SK-N-MC (cell line): ENCODE measurements around the gene RBP2.
"Not testable (repeated sequence)": the region's sequence is repeated elsewhere in the genome, so short reads cannot be mapped to it uniquely, and the experiment has no call there.

ENCODE experiments used
- DNase-seq: peaks from one replicate; pipeline ENCODE4 v3.0.0-alpha.2; 2011; ENCODE audit warnings: low read depth, low spot score
- H3K27ac ChIP-seq: fragments of 200-600 bp; sonication (generic); 2 replicates; pipeline ENCODE4 v1.5.1; 2016; ENCODE audit warnings: mixed run types
- H3K36me3 ChIP-seq: fragments of 200-600 bp; sonication (generic); 2 replicates; pipeline ENCODE4 v1.6.1; 2017; ENCODE audit warnings: antibody characterized with exemption, low read length, mixed read lengths; ENCODE audit not compliant: insufficient read depth
- H3K4me3 ChIP-seq: fragments of 200-600 bp; sonication (generic); 2 replicates; pipeline ENCODE4 v1.5.1; 2016
- H3K9ac ChIP-seq: fragments of 200-600 bp; sonication (generic); 2 replicates; pipeline ENCODE4 v1.8.0; 2017; ENCODE audit warnings: mixed run types, mixed read lengths; ENCODE audit not compliant: insufficient read length
- H3K9me3 ChIP-seq: fragments of 200-600 bp; sonication (generic); 2 replicates; pipeline ENCODE4 v1.6.1; 2017; ENCODE audit warnings: low read depth, mild to moderate bottlenecking, antibody characterized with exemption, low read length, moderate library complexity, mixed read lengths
- EZH2 ChIP-seq: fragments of 200-600 bp; sonication (generic); IDR thresholded peaks from one replicate; pipeline ENCODE4 v1.6.1; 2017; ENCODE audit warnings: antibody characterized with exemption
- FOXP2 ChIP-seq: optimal IDR thresholded peaks from 2 replicates; pipeline ENCODE3; 2011; ENCODE audit warnings: mild to moderate bottlenecking, moderate library complexity; ENCODE audit not compliant: insufficient read depth; ENCODE audit errors: extremely low read length, control extremely low read depth
- POLR2AphosphoS5 ChIP-seq: IDR thresholded peaks from 2 replicates; pipeline ENCODE4 v1.6.1; 2012; ENCODE audit warnings: mild to moderate bottlenecking, low read depth, low read length, borderline replicate concordance

RBP2 gene

GRCh38 chr3:139425745-139426400, 50.4 kb downstream of the RBP2 start:
- Histone ChIP-seq H3K36me3 (no peaks in the 10 kb centered on the region), H3K27ac (no peak overlapping the region)

GRCh38 chr3:139423232-139423631, 53.1 kb downstream of the RBP2 start:
- H3K27ac ChIP-seq = no peak overlapping the region
- H3K4me3 ChIP-seq = no peak overlapping the region
- TF ChIP-seq POLR2AphosphoS5 (no peak), EZH2 (no peak), FOXP2 (no peak)
- DNase-seq = no peak
- H3K9ac ChIP-seq = no peak overlapping the region
- no peaks in the 10 kb centered on the region for H3K9me3 ChIP-seq
- H3K36me3 ChIP-seq = no peaks in the 10 kb centered on the region

More at GRCh38 chr3:139425745-139426400, 50.4 kb downstream of the RBP2 start:
- TF ChIP-seq EZH2 = no peak
- TF ChIP-seq POLR2AphosphoS5 = no peak
- TF ChIP-seq FOXP2 = no peak
- no peak overlapping the region for H3K9ac ChIP-seq
- no peaks in the 10 kb centered on the region for H3K9me3 ChIP-seq
- H3K4me3 ChIP-seq = no peak overlapping the region
- DNase-seq = no peak

GRCh38 chr3:139421460-139421859, 54.9 kb downstream of the RBP2 start:
- TF ChIP-seq FOXP2 = no peak
- TF ChIP-seq EZH2 = no peak
- TF ChIP-seq POLR2AphosphoS5 = no peak

GRCh38 chr3:139421040-139421439, 55.3 kb downstream of the RBP2 start:
- no peak overlapping the region for H3K4me3 ChIP-seq
- H3K27ac ChIP-seq = no peak overlapping the region
- no peak overlapping the region for H3K9ac ChIP-seq
- H3K9me3 ChIP-seq = no peaks in the 10 kb centered on the region
- DNase-seq = no peak
- TF ChIP-seq POLR2AphosphoS5 (no peak), FOXP2 (no peak), EZH2 (no peak)
- H3K36me3 ChIP-seq = no peaks in the 10 kb centered on the region

More at GRCh38 chr3:139421460-139421859, 54.9 kb downstream of the RBP2 start:
- no peak overlapping the region for H3K27ac ChIP-seq
- DNase-seq = no peak
- H3K4me3 ChIP-seq = no peak overlapping the region
- H3K9ac ChIP-seq = no peak overlapping the region
- no peaks in the 10 kb centered on the region for H3K9me3 ChIP-seq
- H3K36me3 ChIP-seq = no peaks in the 10 kb centered on the region

GRCh38 chr3:139418144-139418543, 58.2 kb downstream of the RBP2 start:
- Histone ChIP-seq H3K4me3 (no peak overlapping the region), H3K9me3 (peaks cover 5% of the 10 kb centered on the region; the same call in 1 of the 2 replicates), H3K27ac (no peak overlapping the region), H3K9ac (no peak overlapping the region), H3K36me3 (no peaks in the 10 kb centered on the region)
- TF ChIP-seq EZH2 (no peak), POLR2AphosphoS5 (no peak), FOXP2 (no peak)
- no peak for DNase-seq

- DNase-seq = no peak
- no peak overlapping the region for H3K4me3 ChIP-seq
Observed at GRCh38 chr3:139416275-139416674, 60.0 kb downstream of the RBP2 start.

GRCh38 chr3:139414608-139415224, 61.6 kb downstream of the RBP2 start:
- Histone ChIP-seq H3K9me3 (peaks cover 10% of the 10 kb centered on the region; the same call in 1 of the 2 replicates), H3K27ac (no peak overlapping the region), H3K9ac (no peak overlapping the region), H3K4me3 (no peak overlapping the region), H3K36me3 (no peaks in the 10 kb centered on the region)
- no peak for DNase-seq
- TF ChIP-seq FOXP2 = no peak
- no peak for TF ChIP-seq EZH2
- no peak for TF ChIP-seq POLR2AphosphoS5

More at GRCh38 chr3:139416275-139416674, 60.0 kb downstream of the RBP2 start:
- no peaks in the 10 kb centered on the region for H3K36me3 ChIP-seq
- TF ChIP-seq POLR2AphosphoS5 (no peak), FOXP2 (no peak), EZH2 (no peak)
- H3K27ac ChIP-seq = no peak overlapping the region
- H3K9me3 ChIP-seq = peaks cover 10% of the 10 kb centered on the region; the same call in 1 of the 2 replicates
- H3K9ac ChIP-seq = no peak overlapping the region

GRCh38 chr3:139412891-139413290, 63.4 kb downstream of the RBP2 start:
- peaks cover 10% of the 10 kb centered on the region; the same call in 1 of the 2 replicates for H3K9me3 ChIP-seq
- not testable (repeated sequence) for H3K36me3 ChIP-seq, H3K9ac ChIP-seq, H3K27ac ChIP-seq, DNase-seq, H3K4me3 ChIP-seq
